WTC11 (cell line): ENCODE results near the gene NEDD9.

ENCODE experiments used
- CTCF ChIP-seq: fragments of 200-600 bp; IDR thresholded peaks from 2 replicates; pipeline ENCODE4 v1.8.0; 2022; ENCODE audit warnings: antibody characterized with exemption
- MAX ChIP-seq: sonication (generic); formaldehyde crosslinking; IDR thresholded peaks from 2 replicates; pipeline ENCODE4 v1.8.0; 2022; ENCODE audit warnings: mild to moderate bottlenecking, missing genetic modification reagents
- ZNF416 ChIP-seq: fragments of 250-450 bp; sonication (Bioruptor Pico); IDR thresholded peaks from 2 replicates; pipeline ENCODE4 v1.9.0; 2021; ENCODE audit warnings: mild to moderate bottlenecking, inconsistent platforms
- TF ChIP-seq, protein P1 (sequence below): sonication (generic); formaldehyde crosslinking; IDR thresholded peaks from 2 replicates; pipeline ENCODE4 v1.8.1; 2023; ENCODE audit warnings: mild to moderate bottlenecking, missing genetic modification reagents
- TF ChIP-seq, protein P2 (sequence below): sonication (generic); formaldehyde crosslinking; IDR thresholded peaks from 2 replicates; pipeline ENCODE4 v1.8.0; 2022; ENCODE audit warnings: mild to moderate bottlenecking, missing genetic modification reagents
- TF ChIP-seq, protein P3 (sequence below): sonication (generic); formaldehyde crosslinking; IDR thresholded peaks from 2 replicates; pipeline ENCODE4 v1.8.1; 2022; ENCODE audit warnings: mild to moderate bottlenecking, missing genetic modification reagents, moderate library complexity, borderline replicate concordance

GRCh38 chr6:11224966-11225463 lies 7.5 kb downstream of the NEDD9 start:
- TF ChIP-seq, protein P1, sequence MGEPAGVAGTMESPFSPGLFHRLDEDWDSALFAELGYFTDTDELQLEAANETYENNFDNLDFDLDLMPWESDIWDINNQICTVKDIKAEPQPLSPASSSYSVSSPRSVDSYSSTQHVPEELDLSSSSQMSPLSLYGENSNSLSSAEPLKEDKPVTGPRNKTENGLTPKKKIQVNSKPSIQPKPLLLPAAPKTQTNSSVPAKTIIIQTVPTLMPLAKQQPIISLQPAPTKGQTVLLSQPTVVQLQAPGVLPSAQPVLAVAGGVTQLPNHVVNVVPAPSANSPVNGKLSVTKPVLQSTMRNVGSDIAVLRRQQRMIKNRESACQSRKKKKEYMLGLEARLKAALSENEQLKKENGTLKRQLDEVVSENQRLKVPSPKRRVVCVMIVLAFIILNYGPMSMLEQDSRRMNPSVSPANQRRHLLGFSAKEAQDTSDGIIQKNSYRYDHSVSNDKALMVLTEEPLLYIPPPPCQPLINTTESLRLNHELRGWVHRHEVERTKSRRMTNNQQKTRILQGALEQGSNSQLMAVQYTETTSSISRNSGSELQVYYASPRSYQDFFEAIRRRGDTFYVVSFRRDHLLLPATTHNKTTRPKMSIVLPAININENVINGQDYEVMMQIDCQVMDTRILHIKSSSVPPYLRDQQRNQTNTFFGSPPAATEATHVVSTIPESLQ (CRISPR knock-in tag): no peak
- TF ChIP-seq CTCF (no peak), ZNF416 (CRISPR knock-in tag) (no peak), MAX (CRISPR knock-in tag) (no peak)
- TF ChIP-seq, protein P2, sequence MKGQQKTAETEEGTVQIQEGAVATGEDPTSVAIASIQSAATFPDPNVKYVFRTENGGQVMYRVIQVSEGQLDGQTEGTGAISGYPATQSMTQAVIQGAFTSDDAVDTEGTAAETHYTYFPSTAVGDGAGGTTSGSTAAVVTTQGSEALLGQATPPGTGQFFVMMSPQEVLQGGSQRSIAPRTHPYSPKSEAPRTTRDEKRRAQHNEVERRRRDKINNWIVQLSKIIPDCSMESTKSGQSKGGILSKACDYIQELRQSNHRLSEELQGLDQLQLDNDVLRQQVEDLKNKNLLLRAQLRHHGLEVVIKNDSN (CRISPR knock-in tag): no peak
- TF ChIP-seq, protein P3, sequence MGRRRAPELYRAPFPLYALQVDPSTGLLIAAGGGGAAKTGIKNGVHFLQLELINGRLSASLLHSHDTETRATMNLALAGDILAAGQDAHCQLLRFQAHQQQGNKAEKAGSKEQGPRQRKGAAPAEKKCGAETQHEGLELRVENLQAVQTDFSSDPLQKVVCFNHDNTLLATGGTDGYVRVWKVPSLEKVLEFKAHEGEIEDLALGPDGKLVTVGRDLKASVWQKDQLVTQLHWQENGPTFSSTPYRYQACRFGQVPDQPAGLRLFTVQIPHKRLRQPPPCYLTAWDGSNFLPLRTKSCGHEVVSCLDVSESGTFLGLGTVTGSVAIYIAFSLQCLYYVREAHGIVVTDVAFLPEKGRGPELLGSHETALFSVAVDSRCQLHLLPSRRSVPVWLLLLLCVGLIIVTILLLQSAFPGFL (CRISPR knock-in tag): no peak
